HCT116 (cell line): ENCODE data around the gene THEM4. TPM values are rescaled to one million over a fixed set of nuclear protein-coding genes. Genes with fewer than 3 reads are reported as not detected.

Source experiments
- ATAC-seq: fragments of 200-7000 bp; cut with Tn5 transposase; 2 replicates; pipeline ENCODE4 v1.9.1; 2020; ENCODE audit warnings: mild to moderate bottlenecking, moderate library complexity
- BruUV-seq: library from RNA; stranded (reverse); fragments of 400-500 nt; replicated peaks from 2 replicates; lab custom pipeline; 2021; lab: Mats Ljungman, UMichigan
- CTCF ChIA-PET: fragments of 300-600 bp; sonication (Branson Sonifier 250); formaldehyde crosslinking; loops from one replicate; lab custom pipeline; 2021; ENCODE audit warnings: antibody characterized with exemption; lab: Charles Lee
- POLR2A ChIA-PET: fragments of 300-600, 350-600 bp; sonication (Branson Sonifier 250); formaldehyde crosslinking; loops from one replicate; lab custom pipeline; 2021; ENCODE audit warnings: antibody characterized with exemption; lab: Charles Lee
- RAD21 ChIA-PET, 2 experiments: fragments of 300-600 bp; sonication (Branson Sonifier 250); formaldehyde crosslinking; loops; one replicate each; lab custom pipeline; 2023; ENCODE audit warnings: low total read pairs in 2 of 2; ENCODE audit not compliant: uncharacterized antibody in 2 of 2, unreplicated experiment in 2 of 2, low non-redundant PET in 1 of 2; lab: Charles Lee
- DNase-seq: peaks from one replicate; pipeline ENCODE4 v3.0.0-alpha.2; 2010; ENCODE audit warnings: low read depth, low spot score
- H2AFZ ChIP-seq: fragments of 200-600 bp; shearing (Covaris generic), sonication (generic); 2 replicates; pipeline ENCODE4 v1.6.1; 2017; ENCODE audit warnings: low read depth, mixed run types, mixed read lengths, antibody characterized with exemption, low read length; ENCODE audit not compliant: poor library complexity, severe bottlenecking
- H3K27ac ChIP-seq: 2 replicates; pipeline ENCODE4 v1.5.1; 2012; ENCODE audit warnings: low read depth, low read length
- H3K27me3 ChIP-seq: fragments of 200-600 bp; sonication (generic); 2 replicates; pipeline ENCODE4 v1.6.1; 2016; ENCODE audit warnings: mixed run types, low read length, mixed read lengths; ENCODE audit not compliant: insufficient read depth
- H3K36me3 ChIP-seq, 2 experiments: fragments of 200-500 bp in 1 of 2; fragments of 200-600 bp in 1 of 2; sonication (Bioruptor generic) in 1 of 2; sonication (generic) in 1 of 2; 2 replicates each; pipeline versions ENCODE4 v1.5.1 to v1.6.1; 2014 to 2016; ENCODE audit warnings: low read length in 2 of 2, inconsistent platforms in 1 of 2, mixed read lengths in 1 of 2, mixed run types in 1 of 2; ENCODE audit not compliant: insufficient read depth in 2 of 2, control insufficient read depth in 1 of 2
- H3K4me1 ChIP-seq, 2 experiments: fragments of 200-600 bp in 1 of 2; sonication (generic) in 1 of 2; 2 replicates each; pipeline versions ENCODE4 v1.5.1 to v1.6.1; 2012 to 2017; ENCODE audit warnings: low read length in 2 of 2, inconsistent platforms in 1 of 2, mild to moderate bottlenecking in 1 of 2, mixed read lengths in 1 of 2, mixed run types in 1 of 2, moderate library complexity in 1 of 2; ENCODE audit not compliant: insufficient read depth in 2 of 2, control insufficient read depth in 1 of 2
- H3K4me2 ChIP-seq: fragments of 200-600 bp; sonication (generic); 2 replicates; pipeline ENCODE4 v1.6.1; 2017; ENCODE audit warnings: mixed run types, low read length, mixed read lengths
- H3K4me3 ChIP-seq, 2 experiments: fragments of 200-600 bp in 1 of 2; sonication (generic) in 1 of 2; replicated peaks in 1 of 2; 2 replicates each; pipeline ENCODE4 v1.5.1; 2011 to 2016; ENCODE audit warnings: low read length in 2 of 2, control low read depth in 1 of 2, low read depth in 1 of 2, mild to moderate bottlenecking in 1 of 2, mixed read lengths in 1 of 2, mixed run types in 1 of 2
- H3K79me2 ChIP-seq: fragments of 200-600 bp; sonication (generic); 2 replicates; pipeline ENCODE4 v1.6.1; 2017; ENCODE audit warnings: mild to moderate bottlenecking, mixed run types, low read length, moderate library complexity, mixed read lengths; ENCODE audit not compliant: insufficient read depth
- H3K9ac ChIP-seq: fragments of 200-600 bp; sonication (generic); 2 replicates; pipeline ENCODE4 v1.6.1; 2016; ENCODE audit warnings: low read length, mixed read lengths
- H3K9me2 ChIP-seq: fragments of 200-600 bp; sonication (generic), shearing (Covaris generic); 2 replicates; pipeline ENCODE4 v1.6.1; 2017; ENCODE audit warnings: mixed run types, mild to moderate bottlenecking, moderate library complexity; ENCODE audit not compliant: insufficient read depth
- H3K9me3 ChIP-seq, 2 experiments: fragments of 200-500 bp in 1 of 2; fragments of 200-600 bp in 1 of 2; sonication (Bioruptor generic) in 1 of 2; sonication (generic) in 1 of 2; 2 replicates each; pipeline ENCODE4 v1.6.1; 2014 to 2017; ENCODE audit warnings: low read length in 2 of 2, mixed read lengths in 2 of 2, inconsistent platforms in 1 of 2, low read depth in 1 of 2, mild to moderate bottlenecking in 1 of 2, mixed run types in 1 of 2, moderate library complexity in 1 of 2; ENCODE audit not compliant: control insufficient read depth in 1 of 2, insufficient read depth in 1 of 2
- H4K20me1 ChIP-seq: fragments of 200-600 bp; sonication (generic), shearing (Covaris generic); 2 replicates; pipeline ENCODE4 v1.6.1; 2017; ENCODE audit warnings: mixed run types, mild to moderate bottlenecking, moderate library complexity; ENCODE audit not compliant: insufficient read depth
- CBX3 ChIP-seq: IDR thresholded peaks from 2 replicates; pipeline ENCODE4 v1.6.1; 2012; ENCODE audit warnings: low read depth
- CEBPB ChIP-seq: IDR thresholded peaks from 2 replicates; pipeline ENCODE4 v1.6.1; 2012; ENCODE audit warnings: low read depth
- EGR1 ChIP-seq: IDR thresholded peaks from 2 replicates; pipeline ENCODE4 v1.6.1; 2012; ENCODE audit warnings: low read depth
- ELF1 ChIP-seq: IDR thresholded peaks from 2 replicates; pipeline ENCODE4 v1.6.1; 2012; ENCODE audit warnings: low read depth, borderline replicate concordance
- EZH2 ChIP-seq: fragments of 200-600 bp; sonication (generic); IDR thresholded peaks from 2 replicates; pipeline ENCODE4 v1.6.1; 2017; ENCODE audit warnings: antibody characterized with exemption, mixed run types
- FOSL1 ChIP-seq: IDR thresholded peaks from 2 replicates; pipeline ENCODE4 v1.6.1; 2012; ENCODE audit warnings: low read depth
- JUND ChIP-seq: IDR thresholded peaks from 2 replicates; pipeline ENCODE4 v1.6.1; 2012
- POLR2A ChIP-seq: IDR thresholded peaks from 2 replicates; pipeline ENCODE4 v1.7.0; 2011; ENCODE audit warnings: borderline replicate concordance; ENCODE audit not compliant: insufficient read depth, insufficient read length; ENCODE audit errors: extremely low read depth
- RAD21 ChIP-seq: IDR thresholded peaks from 2 replicates; pipeline ENCODE4 v1.6.1; 2012; ENCODE audit warnings: low read depth, mild to moderate bottlenecking
- SP1 ChIP-seq: IDR thresholded peaks from 2 replicates; pipeline ENCODE4 v1.6.1; 2012; ENCODE audit warnings: low read depth
- SRF ChIP-seq: IDR thresholded peaks from 2 replicates; pipeline ENCODE4 v1.6.1; 2012; ENCODE audit warnings: low read depth
- YY1 ChIP-seq: IDR thresholded peaks from 2 replicates; pipeline ENCODE4 v1.6.1; 2011; ENCODE audit warnings: low read length, low read depth, moderate library complexity, mild to moderate bottlenecking; ENCODE audit not compliant: insufficient replicate concordance; ENCODE audit errors: extremely low read depth
- ZFX ChIP-seq: fragments of 450-650 bp; IDR thresholded peaks from 2 replicates; pipeline ENCODE4 v1.6.1; 2017
- intact Hi-C: fragments of 100-400 bp; cut with micrococcal nuclease; formaldehyde crosslinking; loops from 2 replicates; pipeline ENCODE4 v1.10.0; 2022
- total RNA-seq: library from RNA; stranded (reverse); gene quantifications from one replicate; pipeline ENCODE4 v1.2.1, GENCODE V29; 2021; ENCODE audit not compliant: unreplicated experiment
- TF ChIP-seq, protein P1 (sequence below): IDR thresholded peaks from 2 replicates; pipeline ENCODE4 v1.6.1; 2012; ENCODE audit warnings: low read depth
- TF ChIP-seq, protein P2 (sequence below): IDR thresholded peaks from 2 replicates; pipeline ENCODE4 v1.6.1; 2012
- TF ChIP-seq, protein P3 (sequence below): IDR thresholded peaks from 2 replicates; pipeline ENCODE4 v1.6.1; 2011; ENCODE audit warnings: mild to moderate bottlenecking, low read length, moderate library complexity; ENCODE audit not compliant: insufficient replicate concordance; ENCODE audit errors: extremely low read depth

Gene THEM4
- total RNA-seq, 1 experiment from 2014 or later: 17.0 TPM

DNA sequence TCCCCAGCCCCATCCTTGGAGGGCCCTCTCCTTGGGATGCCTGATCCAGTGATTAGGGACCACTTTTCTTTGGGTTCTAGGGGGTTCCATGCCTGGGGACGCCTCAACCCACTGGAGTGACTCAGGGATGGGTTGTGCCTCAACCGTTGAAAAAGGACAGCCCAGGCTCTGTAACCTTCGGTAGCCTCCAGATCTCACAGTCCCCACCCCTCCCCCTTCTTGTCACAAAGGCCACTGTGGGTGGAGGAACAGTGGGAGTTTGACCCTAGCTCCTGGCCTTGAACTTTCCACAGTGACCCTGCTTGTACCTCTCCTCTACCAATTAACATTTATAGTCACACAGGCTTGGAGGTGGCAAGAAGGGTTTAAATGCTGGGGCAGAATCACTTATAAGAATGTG is 75.1 kb downstream of the THEM4 start:
- Histone ChIP-seq H3K4me3 (no peak overlapping the region), H2AFZ (no peak overlapping the region), H3K9me2 (no peaks in the 10 kb centered on the region), H3K79me2 (no peaks in the 10 kb centered on the region), H3K9ac (no peak overlapping the region), H3K36me3 (no peaks in the 10 kb centered on the region), H3K4me2 (no peak overlapping the region), H3K27ac (no peak overlapping the region), H3K4me1 (peaks cover 17 to 58% of the 10 kb centered on the region in 2 experiments), H3K27me3 (no peaks in the 10 kb centered on the region), H3K9me3 (no peaks in the 10 kb centered on the region), H4K20me1 (no peaks in the 10 kb centered on the region)
- RAD21 ChIA-PET: no interaction called here
- BruUV-seq: no TSS peak
- POLR2A ChIA-PET: no interaction called here
- intact Hi-C loops: no loop called here
- CTCF ChIA-PET: no interaction called here
- DNase-seq (no peak), ATAC-seq (no peak)
- TF ChIP-seq, protein P1, sequence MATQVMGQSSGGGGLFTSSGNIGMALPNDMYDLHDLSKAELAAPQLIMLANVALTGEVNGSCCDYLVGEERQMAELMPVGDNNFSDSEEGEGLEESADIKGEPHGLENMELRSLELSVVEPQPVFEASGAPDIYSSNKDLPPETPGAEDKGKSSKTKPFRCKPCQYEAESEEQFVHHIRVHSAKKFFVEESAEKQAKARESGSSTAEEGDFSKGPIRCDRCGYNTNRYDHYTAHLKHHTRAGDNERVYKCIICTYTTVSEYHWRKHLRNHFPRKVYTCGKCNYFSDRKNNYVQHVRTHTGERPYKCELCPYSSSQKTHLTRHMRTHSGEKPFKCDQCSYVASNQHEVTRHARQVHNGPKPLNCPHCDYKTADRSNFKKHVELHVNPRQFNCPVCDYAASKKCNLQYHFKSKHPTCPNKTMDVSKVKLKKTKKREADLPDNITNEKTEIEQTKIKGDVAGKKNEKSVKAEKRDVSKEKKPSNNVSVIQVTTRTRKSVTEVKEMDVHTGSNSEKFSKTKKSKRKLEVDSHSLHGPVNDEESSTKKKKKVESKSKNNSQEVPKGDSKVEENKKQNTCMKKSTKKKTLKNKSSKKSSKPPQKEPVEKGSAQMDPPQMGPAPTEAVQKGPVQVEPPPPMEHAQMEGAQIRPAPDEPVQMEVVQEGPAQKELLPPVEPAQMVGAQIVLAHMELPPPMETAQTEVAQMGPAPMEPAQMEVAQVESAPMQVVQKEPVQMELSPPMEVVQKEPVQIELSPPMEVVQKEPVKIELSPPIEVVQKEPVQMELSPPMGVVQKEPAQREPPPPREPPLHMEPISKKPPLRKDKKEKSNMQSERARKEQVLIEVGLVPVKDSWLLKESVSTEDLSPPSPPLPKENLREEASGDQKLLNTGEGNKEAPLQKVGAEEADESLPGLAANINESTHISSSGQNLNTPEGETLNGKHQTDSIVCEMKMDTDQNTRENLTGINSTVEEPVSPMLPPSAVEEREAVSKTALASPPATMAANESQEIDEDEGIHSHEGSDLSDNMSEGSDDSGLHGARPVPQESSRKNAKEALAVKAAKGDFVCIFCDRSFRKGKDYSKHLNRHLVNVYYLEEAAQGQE: no peak
- no peak for TF ChIP-seq ELF1
- TF ChIP-seq FOSL1: no peak
- no peak for TF ChIP-seq JUND
- TF ChIP-seq, protein P2, sequence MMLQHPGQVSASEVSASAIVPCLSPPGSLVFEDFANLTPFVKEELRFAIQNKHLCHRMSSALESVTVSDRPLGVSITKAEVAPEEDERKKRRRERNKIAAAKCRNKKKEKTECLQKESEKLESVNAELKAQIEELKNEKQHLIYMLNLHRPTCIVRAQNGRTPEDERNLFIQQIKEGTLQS: no peak
- TF ChIP-seq CBX3: no peak
- TF ChIP-seq EZH2: no peak
- no peak for TF ChIP-seq ZFX
- no peak for TF ChIP-seq CEBPB
- no peak for TF ChIP-seq RAD21
- TF ChIP-seq YY1: no peak
- TF ChIP-seq SRF: no peak
- TF ChIP-seq, protein P3, sequence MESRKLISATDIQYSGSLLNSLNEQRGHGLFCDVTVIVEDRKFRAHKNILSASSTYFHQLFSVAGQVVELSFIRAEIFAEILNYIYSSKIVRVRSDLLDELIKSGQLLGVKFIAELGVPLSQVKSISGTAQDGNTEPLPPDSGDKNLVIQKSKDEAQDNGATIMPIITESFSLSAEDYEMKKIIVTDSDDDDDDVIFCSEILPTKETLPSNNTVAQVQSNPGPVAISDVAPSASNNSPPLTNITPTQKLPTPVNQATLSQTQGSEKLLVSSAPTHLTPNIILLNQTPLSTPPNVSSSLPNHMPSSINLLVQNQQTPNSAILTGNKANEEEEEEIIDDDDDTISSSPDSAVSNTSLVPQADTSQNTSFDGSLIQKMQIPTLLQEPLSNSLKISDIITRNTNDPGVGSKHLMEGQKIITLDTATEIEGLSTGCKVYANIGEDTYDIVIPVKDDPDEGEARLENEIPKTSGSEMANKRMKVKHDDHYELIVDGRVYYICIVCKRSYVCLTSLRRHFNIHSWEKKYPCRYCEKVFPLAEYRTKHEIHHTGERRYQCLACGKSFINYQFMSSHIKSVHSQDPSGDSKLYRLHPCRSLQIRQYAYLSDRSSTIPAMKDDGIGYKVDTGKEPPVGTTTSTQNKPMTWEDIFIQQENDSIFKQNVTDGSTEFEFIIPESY: no peak
- no peak for TF ChIP-seq SP1
- TF ChIP-seq POLR2A: no peak
- no peak for TF ChIP-seq EGR1
